Measurements from ENCODE around the gene GHDC. TPM values are rescaled to one million over a fixed set of nuclear protein-coding genes. Genes with fewer than 3 reads are reported as not detected.
"Not testable (repeated sequence)": the region's sequence is repeated elsewhere in the genome, so short reads cannot be mapped to it uniquely, and the experiment has no call there.

Gene GHDC, protein sequence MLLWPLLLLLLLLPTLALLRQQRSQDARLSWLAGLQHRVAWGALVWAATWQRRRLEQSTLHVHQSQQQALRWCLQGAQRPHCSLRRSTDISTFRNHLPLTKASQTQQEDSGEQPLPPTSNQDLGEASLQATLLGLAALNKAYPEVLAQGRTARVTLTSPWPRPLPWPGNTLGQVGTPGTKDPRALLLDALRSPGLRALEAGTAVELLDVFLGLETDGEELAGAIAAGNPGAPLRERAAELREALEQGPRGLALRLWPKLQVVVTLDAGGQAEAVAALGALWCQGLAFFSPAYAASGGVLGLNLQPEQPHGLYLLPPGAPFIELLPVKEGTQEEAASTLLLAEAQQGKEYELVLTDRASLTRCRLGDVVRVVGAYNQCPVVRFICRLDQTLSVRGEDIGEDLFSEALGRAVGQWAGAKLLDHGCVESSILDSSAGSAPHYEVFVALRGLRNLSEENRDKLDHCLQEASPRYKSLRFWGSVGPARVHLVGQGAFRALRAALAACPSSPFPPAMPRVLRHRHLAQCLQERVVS
- total RNA-seq (2022) (6.8 and 8.9 TPM in 2 replicates), Bru-seq, nascent RNA (percentile 33 among the genes with signal in this experiment), BruChase-seq, experiment 1, labeled RNA remaining after a 6-hour chase (percentile 51 among the genes with signal in this experiment), BruChase-seq, experiment 2, labeled RNA remaining after a 2-hour chase (percentile 39 among the genes with signal in this experiment)
- long read RNA-seq, partial matches to known transcripts: 2 of 4 reads
- long read RNA-seq, other reads (novel, unspliced or antisense): 0 of 4 reads

DNA sequence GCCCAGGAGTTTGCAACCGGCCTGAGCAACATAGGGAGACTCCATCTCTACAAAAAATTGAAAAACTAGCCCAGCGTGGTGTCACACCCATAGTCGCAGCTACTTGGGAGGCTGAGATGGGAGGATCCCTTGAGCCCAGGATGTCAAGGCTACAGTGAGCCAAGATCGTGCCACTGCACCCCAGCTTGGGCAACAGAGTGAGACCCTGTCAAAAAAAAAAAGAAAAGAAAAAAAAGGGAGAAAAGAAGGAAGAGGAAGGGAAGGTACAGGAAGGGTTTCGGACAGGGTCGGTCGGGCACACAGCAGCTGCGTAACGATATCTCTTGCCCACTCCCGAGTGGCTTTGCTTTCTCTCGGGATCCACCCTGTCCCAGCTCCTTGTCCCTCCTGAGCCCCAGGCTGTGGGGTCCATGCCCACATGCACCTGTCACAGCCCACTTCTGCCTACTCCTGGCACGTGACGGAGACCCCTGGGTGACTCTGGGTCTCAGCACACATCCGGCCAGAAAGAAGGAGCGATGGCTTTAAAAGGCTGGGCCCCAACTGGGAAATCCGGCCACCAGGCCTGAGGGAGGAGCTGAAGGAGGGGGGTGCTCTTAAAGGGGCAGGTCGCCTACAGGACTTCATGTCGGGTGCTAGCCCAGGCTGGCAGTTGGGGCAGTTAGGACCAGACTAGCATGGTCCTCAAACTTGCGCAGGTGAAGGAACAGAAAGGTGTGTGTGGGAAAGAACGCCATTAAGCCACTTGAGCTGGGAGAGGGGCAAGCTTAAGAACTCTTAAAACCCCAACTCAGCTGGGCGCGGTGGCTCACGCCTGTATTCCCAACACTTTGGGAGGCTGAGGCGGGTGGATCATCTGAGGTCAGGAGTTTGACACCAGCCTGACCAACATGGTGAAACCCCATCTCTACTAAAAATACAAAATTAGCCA lies at the start of gene GHDC:
TSS of gene GHDC (minus strand) at position 526 of the 931 bp plus-strand sequence. CDS start 913 bp downstream, outside the sequence.
- H3K36me3 Mint-ChIP-seq (ENCODE audit: insufficient read depth, unreplicated experiment): peaks cover 6% of the 10 kb centered on the region
- no TSS peak for BruUV-seq (replicated peaks)
- intact Hi-C loops (cut with micrococcal nuclease): no loop called here
- ChIA-PET CTCF (interaction anchor here (0.6 to 0.9 kb wide), 4 partner anchors 10 to 731 kb away, joined by 3 to 4 read pairs (median 3); no protein-coding TSS in a partner anchor), POLR2A (interaction anchor here (0.6 to 1.6 kb wide), 10 partner anchors 12 to 708 kb away, joined by 3 to 11 read pairs (median 4); partner anchors contain the start of genes KAT2A and STAT5B)
- H3K27me3 Mint-ChIP-seq (ENCODE audit: insufficient read depth, unreplicated experiment): no peaks in the 10 kb centered on the region
- TF ChIP-seq, protein P1, sequence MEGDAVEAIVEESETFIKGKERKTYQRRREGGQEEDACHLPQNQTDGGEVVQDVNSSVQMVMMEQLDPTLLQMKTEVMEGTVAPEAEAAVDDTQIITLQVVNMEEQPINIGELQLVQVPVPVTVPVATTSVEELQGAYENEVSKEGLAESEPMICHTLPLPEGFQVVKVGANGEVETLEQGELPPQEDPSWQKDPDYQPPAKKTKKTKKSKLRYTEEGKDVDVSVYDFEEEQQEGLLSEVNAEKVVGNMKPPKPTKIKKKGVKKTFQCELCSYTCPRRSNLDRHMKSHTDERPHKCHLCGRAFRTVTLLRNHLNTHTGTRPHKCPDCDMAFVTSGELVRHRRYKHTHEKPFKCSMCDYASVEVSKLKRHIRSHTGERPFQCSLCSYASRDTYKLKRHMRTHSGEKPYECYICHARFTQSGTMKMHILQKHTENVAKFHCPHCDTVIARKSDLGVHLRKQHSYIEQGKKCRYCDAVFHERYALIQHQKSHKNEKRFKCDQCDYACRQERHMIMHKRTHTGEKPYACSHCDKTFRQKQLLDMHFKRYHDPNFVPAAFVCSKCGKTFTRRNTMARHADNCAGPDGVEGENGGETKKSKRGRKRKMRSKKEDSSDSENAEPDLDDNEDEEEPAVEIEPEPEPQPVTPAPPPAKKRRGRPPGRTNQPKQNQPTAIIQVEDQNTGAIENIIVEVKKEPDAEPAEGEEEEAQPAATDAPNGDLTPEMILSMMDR (IDR thresholded peaks at IDR 0.05; ENCODE audit: unreplicated experiment): no peak
- H3K9me3 Mint-ChIP-seq (ENCODE audit: unreplicated experiment): no peaks in the 10 kb centered on the region
- peak within 1 kb of the TSS; percentile 92 for H3K4me3 Mint-ChIP-seq (ENCODE audit: unreplicated experiment)
- DNase-seq (ENCODE audit: unreplicated experiment): peak; percentile 82
- H3K4me1 Mint-ChIP-seq (ENCODE audit: insufficient read depth, unreplicated experiment): peaks cover 15% of the 10 kb centered on the region
- H3K27ac Mint-ChIP-seq (ENCODE audit: low read depth, unreplicated experiment): peak within 1 kb of the TSS; percentile 79

DNA sequence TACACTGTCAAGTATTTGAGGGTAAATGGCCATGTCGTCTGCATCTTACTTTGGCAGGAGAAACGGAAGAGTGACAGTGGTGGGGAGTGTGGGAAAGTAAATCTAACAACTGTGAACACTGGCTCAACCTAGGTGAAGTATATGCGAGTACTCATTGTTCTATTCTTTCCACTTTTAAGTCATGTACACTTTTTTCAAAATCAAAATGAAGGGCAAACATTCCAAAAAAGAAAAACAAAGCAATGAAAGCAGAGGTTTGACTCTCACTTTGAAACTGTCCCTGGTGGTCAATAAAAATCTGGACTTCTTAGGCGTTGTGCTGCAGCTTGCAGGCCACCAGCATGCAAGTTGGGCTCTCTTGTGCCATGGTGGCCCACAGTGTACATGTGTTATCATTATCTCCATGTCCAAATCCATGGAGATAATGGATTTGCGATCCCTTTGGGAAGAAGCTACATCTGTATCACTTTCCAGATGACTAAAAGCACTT lies 49.2 kb upstream of the GHDC start:
- Mint-ChIP-seq H3K36me3 (ENCODE audit: insufficient read depth, unreplicated experiment) (peaks cover 6% of the 10 kb centered on the region), H3K27ac (ENCODE audit: low read depth, unreplicated experiment) (no peak overlapping the region), H3K27me3 (ENCODE audit: insufficient read depth, unreplicated experiment) (no peaks in the 10 kb centered on the region), H3K9me3 (ENCODE audit: unreplicated experiment) (no peaks in the 10 kb centered on the region), H3K4me3 (ENCODE audit: unreplicated experiment) (no peak overlapping the region), H3K4me1 (ENCODE audit: insufficient read depth, unreplicated experiment) (no peaks in the 10 kb centered on the region)
- ChIA-PET POLR2A (no interaction called here), CTCF (no interaction called here)
- TF ChIP-seq, protein P1 (IDR thresholded peaks at IDR 0.05; ENCODE audit: unreplicated experiment): no peak
- intact Hi-C loops (cut with micrococcal nuclease): no loop called here
- no TSS peak for BruUV-seq (replicated peaks)
- DNase-seq (ENCODE audit: unreplicated experiment): no peak

DNA sequence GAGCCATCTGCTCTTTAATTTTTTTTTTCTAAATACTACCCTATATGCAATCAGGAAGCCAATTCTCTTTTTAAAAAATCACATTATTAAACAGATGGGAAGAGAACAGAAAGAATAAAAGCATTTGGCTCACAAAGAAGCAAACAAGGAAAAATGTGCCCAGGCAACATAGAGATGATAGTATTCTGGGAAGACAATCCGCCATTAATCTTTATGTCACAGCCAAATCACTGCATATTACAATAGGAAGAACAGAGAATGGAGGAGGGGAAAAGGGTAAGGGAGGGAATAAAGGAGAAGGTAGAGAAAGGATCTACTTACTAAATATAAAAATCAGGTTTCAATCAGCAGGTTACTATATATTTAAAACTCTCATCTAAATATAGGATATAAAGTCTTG lies 47.6 kb upstream of the GHDC start:
- H3K4me3 Mint-ChIP-seq (ENCODE audit: unreplicated experiment): no peak overlapping the region
- H3K9me3 Mint-ChIP-seq (ENCODE audit: unreplicated experiment): no peaks in the 10 kb centered on the region
- ChIA-PET POLR2A (no interaction called here), CTCF (no interaction called here)
- DNase-seq (ENCODE audit: unreplicated experiment): no peak
- no peak overlapping the region for H3K27ac Mint-ChIP-seq (ENCODE audit: low read depth, unreplicated experiment)
- no peaks in the 10 kb centered on the region for H3K4me1 Mint-ChIP-seq (ENCODE audit: insufficient read depth, unreplicated experiment)
- intact Hi-C loops (cut with micrococcal nuclease): no loop called here
- BruUV-seq (replicated peaks): no TSS peak
- TF ChIP-seq, protein P1 (IDR thresholded peaks at IDR 0.05; ENCODE audit: unreplicated experiment): no peak
- no peaks in the 10 kb centered on the region for H3K27me3 Mint-ChIP-seq (ENCODE audit: insufficient read depth, unreplicated experiment)
- H3K36me3 Mint-ChIP-seq (ENCODE audit: insufficient read depth, unreplicated experiment): peaks cover 6% of the 10 kb centered on the region

DNA sequence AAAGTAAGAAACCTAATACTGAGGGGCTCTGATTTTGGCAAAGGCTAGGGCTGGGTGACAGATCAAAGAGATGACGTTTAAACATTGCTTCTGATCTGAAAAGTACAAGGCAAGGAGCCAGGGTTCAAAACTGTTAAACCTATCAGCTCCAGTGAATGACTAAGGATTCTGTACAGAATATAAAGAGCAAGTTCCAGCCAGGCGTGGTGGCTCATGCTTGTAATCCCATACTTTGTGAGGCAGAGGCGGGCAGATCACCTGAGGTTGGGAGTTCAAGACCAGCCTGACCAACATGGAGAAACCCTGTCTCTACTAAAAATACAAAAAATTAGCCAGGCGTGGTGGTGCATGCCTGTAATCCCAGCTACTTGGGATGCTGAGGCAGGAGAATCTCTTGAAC lies 46.6 kb upstream of the GHDC start:
- CTCF ChIA-PET, POLR2A ChIA-PET: not testable (repeated sequence)

More for the DNA sequence above, 46.6 kb upstream of the GHDC start:
- H3K4me3 Mint-ChIP-seq (ENCODE audit: unreplicated experiment); DNase-seq (ENCODE audit: unreplicated experiment); H3K36me3 Mint-ChIP-seq (ENCODE audit: insufficient read depth, unreplicated experiment); H3K4me1 Mint-ChIP-seq (ENCODE audit: insufficient read depth, unreplicated experiment); intact Hi-C loops (cut with micrococcal nuclease); H3K27ac Mint-ChIP-seq (ENCODE audit: low read depth, unreplicated experiment); BruUV-seq (replicated peaks); H3K27me3 Mint-ChIP-seq (ENCODE audit: insufficient read depth, unreplicated experiment); H3K9me3 Mint-ChIP-seq (ENCODE audit: unreplicated experiment): not testable (repeated sequence)

All from MCF 10A (cell line).